Activated CD4-positive, alpha-beta T cell treated with anti-CD3 and anti-CD28 coated beads, Interleukin-2, Interleukin-6, amounts not matched to agents 100 ng/mL and 50 ng/mL, durations not matched to agents 16 hours and 8 hours (primary cell): Measurements from ENCODE around the gene SLC26A1.

Source experiments
- DNase-seq: peaks from one replicate; pipeline ENCODE4 v3.0.0-alpha.2; 2020

SLC26A1 gene

DNA sequence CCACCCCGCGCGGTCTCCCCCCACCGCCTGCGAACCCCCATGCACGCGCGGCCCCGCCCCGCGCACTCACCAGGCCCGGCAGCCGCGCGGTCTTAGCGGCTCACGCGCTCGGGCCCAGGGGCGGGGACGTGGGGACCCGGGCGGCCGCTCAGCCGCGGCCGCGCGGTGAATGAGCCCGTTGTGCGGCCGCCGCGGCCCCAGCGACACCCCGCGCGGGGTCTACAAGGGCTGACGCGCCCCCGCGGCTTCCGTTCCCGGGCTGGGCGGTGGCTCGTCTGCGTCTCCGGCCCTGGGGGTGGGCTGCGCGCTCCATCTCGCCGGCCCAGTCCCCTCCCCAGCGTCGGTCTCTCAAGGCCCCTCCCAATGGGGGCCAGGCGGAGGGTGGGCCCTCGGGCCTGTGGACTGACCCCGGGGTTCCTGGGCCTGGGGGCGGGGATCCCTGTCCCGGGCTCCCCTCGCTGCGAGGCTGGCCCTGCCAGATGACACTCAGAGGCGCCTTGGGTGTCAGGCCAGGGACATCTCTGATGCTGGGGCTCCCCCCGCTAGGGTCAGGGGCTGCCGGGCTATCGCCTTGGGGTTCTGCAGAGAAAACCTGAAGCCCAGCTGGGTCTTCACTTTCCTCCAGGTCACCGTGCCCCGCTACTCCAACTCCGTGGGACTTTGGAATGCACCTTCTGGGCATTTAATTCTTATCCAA, 4.3 kb upstream of the SLC26A1 start:
- DNase-seq: no peak

DNA sequence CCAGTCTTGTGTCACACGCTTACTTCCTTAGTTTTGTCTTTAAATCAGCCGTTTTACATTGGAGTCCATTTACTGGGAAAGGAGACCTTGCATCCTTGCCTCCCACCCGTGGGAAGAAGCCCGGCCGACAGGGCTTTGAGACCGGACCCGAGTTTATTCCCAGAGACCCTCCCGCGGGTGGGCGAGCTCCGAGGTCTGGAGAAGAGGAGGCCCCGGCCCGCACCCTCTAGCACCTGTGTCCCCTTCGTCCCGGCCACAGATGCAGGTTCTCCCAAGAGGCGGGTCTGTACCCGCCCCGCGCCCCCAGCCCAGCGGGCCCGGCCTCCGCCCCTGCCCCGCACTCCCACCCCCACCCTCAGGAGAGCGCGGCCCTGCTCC, 3.8 kb upstream of the SLC26A1 start:
- DNase-seq: no peak

DNA sequence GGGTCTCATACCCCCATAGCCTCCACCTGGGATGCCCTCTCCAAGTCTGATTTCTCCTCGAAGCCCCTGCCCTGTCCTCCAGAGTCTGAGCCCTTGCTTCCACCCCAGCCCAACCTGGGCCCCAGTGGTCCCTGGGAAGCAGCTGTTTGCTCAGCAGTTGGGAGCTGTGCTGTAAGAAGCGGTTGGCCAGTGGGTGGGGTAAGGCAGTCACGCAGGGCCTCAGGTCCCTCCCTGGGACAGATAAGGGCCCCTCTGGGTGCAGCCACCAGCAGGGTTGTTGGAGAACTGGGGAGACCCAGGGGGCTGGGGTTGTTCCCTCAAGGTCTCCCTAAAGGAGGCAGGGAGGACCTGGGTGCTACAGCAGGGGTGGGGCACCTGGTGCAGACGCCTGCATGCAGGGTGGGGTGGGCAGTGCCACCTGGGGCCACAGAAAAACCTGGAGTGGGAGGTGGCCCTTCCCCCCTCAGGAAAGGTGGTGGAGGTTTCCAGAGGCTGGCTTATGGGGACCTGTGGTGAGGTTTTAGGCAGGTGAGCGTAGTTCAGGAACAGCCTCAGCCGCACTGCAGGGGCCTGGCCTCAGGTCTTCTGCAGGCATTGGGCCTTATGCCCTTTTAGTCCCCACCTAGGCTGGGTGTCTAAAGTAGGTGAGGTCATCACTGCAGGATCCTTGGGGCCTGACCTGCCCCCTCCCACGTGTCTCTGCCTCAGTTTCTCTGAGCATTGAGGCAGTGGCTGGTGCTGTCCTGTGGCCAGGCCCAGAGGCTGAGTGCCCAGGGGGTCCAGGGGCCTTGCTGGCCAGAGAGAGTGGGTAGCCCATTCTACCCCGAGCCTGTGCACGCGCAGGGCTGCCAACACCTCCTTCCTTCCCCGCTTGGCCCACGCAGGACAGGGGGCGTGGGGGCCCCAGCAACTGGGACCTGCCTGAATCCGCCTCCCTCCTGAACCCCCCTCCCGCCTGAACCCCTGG, 3.1 kb upstream of the SLC26A1 start:
- no peak for DNase-seq

DNA sequence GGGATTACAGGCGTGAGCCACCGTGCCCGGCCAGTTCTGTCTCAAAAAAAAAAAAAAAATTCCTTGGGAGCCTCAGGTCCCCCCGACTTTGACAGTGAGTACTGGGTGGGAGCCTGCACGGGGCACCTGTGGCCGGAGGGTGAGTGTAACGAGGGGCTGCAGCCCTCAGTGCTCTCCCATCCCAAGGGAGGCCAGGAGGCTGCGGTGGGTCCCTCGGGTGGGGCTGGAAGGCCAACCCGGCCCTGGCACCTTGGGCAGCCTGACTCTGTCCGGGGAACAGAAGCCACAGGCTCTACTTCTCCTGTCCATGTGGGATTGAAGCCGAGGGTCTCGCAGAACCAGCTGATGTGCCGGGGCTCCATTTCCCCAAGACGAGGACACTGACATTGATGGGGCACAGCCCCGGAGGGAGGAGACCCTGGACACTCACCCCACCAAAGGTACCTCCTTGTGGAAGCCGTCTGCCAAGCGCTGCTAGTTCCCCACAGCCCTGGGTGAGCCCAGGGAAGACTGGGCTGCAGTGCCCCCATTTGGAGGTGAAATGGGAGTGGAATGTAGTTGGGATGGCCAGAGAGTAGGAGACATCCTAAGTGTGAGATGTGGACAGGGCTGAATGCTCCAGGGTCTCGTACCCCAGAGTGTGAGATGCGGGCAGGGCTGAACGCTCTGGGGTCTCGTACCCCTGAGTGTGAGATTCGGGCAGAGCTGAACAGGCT, 2.3 kb upstream of the SLC26A1 start:
- DNase-seq: no peak

DNA sequence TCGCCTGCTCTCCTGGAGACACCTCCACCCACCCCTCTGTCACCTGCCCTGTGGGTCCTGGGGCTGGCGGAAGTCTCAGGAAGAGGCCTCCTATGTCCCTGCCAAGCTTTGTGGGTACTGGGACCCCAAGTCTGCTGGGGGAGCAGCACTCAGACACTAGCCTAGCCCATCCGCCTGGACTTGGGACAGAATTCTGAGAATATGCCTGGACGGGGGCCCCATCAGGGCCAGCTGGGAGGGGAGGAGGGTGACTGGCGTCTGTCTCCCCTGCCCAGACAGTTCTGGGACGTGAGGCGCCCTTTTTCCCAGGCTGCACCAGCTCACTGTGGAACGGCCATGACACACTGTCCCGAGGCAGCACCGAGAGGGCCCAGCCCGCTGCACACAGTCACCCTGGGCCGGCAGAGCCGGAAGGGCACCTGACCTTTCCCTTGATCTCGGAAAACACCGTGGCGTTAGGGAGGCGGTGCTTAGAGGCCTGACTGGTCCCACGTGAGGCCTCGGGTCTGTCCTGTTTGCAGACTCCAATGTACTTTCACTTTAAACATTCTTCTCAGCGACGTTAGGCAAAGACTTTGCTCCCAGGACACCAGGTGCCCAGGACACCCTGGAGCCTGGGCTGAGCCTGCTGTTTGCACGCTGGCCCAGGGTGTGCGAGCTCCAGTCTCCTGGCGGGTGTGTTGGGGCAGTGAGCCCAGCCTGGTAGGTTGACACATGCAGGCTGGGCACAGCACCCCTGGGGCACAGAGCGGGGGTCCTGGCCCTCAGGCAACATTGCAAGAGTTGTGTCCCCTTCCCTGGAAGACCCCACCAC, 700 bp downstream of the SLC26A1 start:
- no peak for DNase-seq

DNA sequence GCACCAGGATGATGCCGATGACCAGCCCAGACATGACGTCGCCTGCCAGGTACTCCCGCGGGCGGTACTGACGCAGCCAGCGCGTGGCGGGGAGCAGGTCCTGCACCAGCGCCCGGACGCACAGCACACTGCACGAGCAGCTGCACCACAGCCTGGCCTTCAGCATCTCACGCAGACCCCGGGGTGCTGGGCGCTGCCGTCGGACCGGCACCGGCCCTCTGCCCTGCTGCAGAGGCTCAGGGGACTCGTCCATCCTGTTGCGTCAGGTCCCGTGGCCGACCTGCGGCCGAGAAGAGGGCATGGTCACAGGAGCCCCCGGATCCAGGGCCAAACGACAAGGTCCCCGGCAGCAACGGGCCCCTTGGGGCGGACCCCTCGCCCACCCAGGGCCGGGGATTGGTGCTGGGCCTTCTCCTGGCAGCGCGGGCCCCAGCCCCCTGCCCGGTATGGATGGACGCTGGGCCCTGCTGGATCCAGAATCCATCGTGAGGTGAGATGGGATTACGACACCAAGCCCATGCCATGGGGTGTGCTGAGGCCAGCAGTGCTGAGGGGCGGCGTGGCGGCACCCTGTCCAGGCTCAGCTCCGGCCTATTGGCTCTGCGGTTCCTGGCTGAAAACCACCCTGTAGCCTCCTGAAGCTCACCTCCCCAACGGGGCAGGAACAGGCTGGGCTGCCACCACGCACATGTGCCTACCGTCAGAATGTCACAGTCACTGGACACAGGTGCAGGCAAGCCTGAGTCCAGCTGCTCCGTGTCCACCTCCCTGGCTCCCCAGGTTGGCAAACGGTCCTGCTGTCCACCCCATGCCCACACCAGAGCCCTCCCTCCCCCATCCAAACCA, 1.5 kb downstream of the SLC26A1 start:
- DNase-seq: no peak

DNA sequence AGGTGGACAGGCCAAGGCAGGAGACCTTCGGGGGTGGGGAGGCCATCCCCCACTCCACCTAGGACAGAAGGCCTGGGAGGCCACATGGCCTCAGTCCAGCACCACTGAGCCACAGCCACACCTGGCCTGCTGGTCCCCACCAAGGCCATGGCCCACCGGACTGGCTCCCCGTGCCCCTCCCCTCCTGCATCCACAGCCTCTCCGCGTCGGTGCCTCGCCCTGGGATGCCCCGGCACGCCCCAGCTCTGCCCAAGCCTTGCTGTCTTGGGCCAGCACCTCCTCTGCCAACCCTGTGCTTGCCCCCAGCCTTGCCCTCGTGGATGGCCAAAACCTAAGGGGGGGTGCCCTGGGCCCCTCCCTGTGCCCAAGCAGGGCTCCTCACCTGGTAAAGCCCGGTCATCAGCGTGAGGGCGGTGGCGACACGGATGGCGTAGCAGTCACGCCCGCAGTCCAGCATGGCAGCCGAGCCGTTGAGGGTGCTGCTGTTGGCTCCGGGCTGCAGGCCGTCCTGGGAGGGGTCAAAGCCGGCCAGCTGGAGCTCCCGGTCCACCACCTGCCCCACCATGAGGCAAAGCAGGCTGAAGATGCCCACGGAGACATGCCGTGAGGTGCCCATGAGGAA, 2.3 kb downstream of the SLC26A1 start:
- DNase-seq: no peak

DNA sequence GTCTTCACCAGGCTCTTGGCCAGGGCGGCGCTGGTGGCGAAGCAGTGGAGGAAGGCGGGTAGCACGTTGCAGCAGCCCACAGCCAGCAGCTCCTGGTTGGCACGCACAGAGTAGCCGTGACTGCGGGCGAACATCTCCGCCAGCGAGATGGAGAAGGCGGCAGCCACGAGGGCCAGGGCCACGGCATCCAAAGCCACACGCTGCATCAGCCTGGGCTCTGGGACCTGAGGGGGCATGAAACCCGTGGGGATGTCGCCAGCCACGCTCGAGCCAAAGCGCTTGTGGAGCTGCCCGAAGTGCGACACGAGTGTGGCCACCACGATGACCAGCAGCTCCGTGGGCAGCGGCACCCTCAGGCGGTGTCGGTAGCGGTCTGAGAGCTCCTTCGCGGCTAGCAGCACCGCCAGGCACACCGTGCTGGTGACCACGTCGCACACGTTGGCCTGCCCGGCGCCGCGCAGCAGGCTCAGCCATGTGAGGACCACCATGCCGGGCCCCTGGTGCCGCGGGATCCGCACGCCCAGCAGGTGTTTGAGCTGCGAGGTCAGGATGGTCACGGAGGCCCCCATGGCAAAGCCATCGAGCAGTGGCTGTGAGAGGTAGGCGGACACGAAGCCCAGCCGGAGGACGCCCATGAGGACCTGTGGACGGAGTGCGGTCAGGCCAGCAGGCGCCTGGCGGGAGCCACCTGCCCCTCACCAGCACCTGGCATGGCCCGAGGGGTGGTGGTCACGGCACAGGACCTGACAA, 3.3 kb downstream of the SLC26A1 start:
- no peak for DNase-seq

DNA sequence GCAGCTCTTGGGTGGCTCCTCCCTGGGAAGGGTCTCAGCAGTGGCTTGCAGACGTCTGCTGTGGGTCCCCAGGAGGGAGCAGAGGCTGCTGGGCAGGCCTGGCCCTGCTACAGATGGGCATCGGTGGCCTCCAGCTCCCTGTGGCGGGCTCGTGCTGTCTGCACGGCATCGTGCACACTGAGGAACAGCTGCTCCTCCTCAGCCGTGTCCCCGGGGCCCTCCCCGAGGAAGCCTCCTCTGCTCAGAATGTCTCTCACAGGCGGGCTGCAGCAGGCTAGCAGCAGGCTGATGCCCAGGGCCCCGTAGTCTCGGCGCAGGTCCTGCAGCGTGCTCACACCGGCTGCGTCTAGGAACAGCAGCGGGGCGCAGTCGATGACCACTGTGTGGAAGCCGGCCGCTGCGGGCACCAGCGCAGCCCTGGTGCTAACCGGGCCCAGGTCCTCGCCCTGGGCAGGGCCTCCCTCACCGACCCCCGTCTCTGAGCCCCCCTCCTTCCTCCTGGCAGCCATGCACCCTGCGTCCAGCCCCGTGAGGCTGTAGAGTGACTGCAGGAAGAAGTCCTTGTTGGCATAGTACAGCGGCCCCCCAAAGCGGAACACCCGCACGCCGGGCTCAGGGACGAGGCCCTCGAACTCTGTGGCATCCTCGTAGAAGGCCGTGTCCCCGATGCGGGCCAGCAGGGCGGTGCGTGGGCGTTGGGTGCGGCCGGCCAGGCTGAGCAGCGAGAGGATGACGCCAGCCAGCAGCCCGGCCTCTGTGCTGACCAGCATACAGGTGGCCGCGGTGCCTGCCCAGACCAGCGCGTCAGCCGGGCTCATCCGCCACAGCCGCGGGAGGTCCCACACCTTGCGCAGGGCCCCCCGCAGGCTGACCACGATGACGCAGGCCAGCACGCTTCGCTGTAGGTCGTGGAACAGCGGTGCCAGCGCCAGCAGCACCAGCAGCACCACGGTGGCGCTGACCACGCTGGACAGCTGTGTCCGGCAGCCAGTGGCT, 4.2 kb downstream of the SLC26A1 start:
- DNase-seq: no peak

DNA sequence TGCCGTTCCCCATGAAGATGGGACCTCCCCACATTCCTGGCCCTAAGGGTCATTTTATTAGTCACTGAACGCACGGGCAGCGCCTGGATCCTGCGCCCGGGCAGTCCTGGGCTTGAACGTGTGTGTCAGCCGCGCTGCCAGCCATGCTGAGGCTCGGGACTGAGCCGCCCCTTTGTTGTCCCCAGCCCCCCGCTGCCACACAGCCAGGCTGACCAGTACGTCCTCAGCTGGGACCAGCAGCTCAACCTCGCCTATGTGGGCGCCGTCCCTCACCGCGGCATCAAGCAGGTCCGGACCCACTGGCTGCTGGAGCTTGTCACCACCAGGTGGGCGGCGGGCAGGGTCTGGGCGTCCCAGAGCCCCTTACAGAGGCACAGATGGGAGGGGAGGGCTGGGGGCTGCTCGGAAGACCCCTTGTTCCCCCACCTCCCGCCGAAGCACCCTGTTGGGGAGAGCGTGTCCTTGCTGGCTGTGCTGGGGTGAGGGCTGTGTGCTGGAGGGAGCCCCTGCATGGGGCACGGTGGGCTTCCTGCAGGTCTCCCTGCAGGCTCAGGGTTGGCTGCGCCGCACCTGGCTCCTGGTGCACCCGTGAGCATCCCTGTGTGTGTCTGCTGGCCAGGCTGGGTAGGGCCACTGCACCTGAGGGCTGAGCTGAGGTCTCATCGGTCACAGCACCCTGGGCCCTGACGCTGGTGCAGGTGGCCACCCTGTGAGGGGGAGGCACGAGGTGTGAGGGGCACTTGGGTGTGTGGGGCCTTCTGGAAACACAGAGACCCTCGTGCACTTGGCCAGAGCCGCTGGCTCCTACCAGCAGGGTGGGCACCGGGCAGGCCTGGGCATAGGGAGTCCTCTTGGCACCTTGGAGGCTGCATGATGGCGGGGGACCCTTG, 5.3 kb downstream of the SLC26A1 start:
- no peak for DNase-seq

DNA sequence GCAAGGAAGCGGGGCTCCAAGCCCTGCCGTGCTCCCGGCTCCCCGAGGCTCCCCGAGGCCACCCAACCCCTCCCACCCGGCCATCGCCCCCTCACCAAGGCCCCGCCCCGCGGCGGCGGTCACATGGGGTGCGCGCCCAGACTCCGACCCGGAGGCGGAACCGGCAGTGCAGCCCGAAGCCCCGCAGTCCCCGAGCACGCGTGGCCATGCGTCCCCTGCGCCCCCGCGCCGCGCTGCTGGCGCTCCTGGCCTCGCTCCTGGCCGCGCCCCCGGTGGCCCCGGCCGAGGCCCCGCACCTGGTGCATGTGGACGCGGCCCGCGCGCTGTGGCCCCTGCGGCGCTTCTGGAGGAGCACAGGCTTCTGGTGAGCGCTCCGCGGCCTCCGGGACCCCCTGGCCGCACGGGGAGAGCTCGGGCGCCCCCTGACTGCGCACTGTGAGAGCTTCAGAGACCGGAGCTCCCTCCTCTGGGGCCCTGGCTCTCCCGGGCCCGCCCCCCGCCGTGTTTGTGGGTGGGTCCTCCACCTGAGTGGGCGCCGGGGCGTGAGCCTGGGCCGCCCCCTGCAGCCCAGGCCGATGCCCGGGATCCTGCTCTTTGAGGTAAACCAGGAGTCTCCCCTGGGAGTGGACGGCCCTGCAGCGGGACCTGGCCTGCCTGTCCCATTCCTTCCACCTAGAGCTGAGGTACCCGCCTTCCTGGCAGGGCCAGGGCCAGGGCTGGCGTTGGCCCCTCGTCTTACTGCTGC, 6.2 kb downstream of the SLC26A1 start, which contains the start of gene IDUA:
TSS of gene IDUA (plus strand) at position 166 of the 745 bp plus-strand sequence. CDS start at position 207, 41 bp downstream.
- DNase-seq: peak; percentile 88

DNA sequence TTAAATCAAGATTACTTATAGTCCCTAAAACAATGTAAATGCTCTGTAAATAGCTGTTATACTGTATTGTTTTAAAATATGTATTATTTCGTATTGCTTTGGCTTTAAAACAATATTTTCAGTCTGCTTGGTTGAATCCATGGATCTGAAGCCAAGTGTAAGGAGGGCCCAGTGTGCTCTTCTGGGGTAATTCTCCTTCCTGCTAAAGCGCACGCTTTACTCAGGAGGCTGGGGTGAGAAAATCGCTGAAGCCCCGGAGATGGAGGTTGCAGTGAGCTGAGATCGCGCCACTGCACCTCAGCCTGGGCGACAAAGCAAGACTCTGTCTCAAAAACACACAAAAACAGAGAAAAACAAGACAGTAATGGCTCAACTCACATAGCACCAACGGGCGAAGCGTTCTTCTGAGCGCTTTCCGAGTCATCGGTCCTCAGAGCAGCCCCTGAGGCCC, 6.8 kb downstream of the SLC26A1 start:
- peak; percentile 14 for DNase-seq

DNA sequence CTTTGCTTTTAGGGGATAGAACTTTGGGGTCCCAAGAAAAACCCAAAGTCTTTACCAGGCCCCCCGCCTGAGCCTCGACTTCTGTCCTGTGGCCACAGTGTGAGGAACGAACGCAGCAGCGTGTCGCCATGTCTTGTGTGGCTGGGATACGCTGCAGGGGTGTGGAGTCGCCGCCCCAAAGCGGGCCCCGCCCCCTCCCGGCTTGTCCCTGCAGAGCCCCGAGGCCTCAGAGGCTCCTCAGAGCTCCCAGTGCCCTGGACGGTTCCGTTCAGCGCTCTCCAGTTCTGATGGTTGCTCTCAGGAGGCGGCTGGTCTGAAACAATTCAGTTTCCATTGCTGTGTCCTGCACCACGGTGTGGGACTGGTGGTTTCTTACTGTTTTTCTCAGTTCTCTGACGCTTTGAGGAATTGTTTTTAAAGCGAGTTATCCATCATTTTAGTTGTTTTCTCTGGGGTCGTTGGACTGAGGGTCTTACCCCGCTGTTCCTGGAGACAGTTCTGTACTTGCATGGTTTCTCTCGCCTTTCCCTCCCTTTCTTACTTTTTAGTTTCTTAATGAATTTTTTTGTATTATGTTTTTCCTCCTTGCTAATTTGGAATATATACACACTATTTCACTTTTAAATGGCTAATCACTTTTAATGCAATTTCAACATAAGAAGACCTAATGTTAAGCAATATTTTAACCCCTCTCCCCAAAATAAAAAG, 7.9 kb downstream of the SLC26A1 start:
- DNase-seq: peak; percentile 68

DNA sequence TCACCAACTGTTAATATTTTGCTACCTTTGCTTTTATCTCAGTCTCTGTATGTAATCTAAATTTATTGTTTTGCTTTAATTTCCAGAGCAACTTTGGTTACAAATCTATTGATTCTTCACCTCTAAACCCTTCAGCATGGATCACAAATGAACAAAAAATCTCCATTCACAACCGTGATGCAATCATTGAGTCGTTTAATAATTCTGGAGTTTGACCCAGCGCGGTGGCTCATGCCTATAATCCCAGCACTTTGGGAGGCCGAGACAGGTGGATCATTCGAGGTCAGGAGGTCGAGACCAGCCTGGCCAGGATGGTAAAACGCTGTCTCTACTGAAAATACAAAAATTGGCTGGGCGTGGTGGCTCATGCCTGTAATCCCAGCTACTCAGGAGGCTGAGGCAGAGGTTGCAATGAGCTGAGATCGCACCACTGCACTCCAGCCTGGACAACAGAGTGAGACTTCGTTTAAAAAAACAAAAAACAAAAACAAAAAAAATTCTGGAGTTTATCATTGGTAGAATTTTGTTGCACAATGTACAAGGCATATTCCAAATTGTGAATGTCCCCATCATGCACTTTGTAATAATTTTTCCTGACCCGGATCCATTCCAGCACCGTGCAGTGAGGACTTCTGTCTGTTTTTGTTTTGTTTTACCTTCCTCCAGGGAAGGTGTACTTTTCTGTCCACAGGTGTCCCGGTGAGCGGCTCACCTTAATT, 8.7 kb downstream of the SLC26A1 start:
- no peak for DNase-seq

DNA sequence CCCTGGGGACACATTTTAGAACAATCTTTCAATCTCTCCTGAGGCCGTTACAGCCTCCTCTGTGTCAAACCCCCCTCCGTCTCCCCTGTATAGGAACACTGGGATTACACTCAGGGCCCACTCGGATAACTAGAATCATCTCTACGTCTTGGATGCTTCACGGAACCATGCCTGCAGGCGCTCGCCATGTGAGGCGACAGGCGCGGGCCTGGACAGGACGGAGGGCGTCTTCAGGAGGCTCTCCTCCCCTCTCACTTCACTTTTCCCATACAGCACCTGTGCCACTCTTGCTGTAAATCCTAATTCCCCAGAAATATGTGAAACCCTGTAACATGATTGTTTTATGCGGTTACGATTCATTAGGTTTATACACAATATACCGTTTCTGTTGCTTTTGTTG, 10.4 kb downstream of the SLC26A1 start:
- no peak for DNase-seq

DNA sequence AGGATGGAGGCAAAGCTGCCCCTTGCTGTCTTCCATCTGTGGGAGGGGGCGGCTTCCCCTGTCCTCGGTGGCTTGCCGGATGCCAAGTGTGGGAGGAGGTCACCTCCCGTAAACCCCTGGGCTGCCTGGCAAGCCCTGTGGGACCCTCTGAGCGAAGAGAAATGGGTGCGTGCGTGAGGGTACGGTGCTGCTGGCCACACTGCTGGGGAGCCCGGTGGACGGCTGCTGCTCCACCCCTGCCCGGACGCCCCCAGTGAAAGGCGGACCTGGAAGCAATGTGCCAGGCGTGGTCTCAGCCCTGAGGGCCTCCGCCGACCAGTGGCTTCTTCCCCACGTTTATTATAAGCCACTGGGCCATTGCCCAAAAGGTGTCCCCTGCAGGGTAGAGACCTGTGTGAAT, 10.9 kb downstream of the SLC26A1 start:
- no peak for DNase-seq
